KMS-11 (cell line): ENCODE measurements around the gene CD80.

ENCODE experiments used
- H2AFZ ChIP-seq: fragments of 200-600 bp; sonication (generic); 2 replicates; pipeline ENCODE4 v1.6.1; 2016; ENCODE audit warnings: antibody characterized with exemption, mixed run types, low read depth
- H3K27ac ChIP-seq: fragments of 200-600 bp; sonication (generic); 2 replicates; pipeline ENCODE4 v1.6.1; 2016; ENCODE audit warnings: mild to moderate bottlenecking, mixed run types
- H3K27me3 ChIP-seq: fragments of 200-600 bp; sonication (generic); 2 replicates; pipeline ENCODE4 v1.6.1; 2017; ENCODE audit warnings: mild to moderate bottlenecking, low read depth, mixed run types, moderate library complexity; ENCODE audit not compliant: insufficient read depth
- H3K36me3 ChIP-seq: fragments of 200-600 bp; sonication (generic); 2 replicates; pipeline ENCODE4 v1.6.1; 2017; ENCODE audit warnings: mild to moderate bottlenecking, mixed run types; ENCODE audit not compliant: insufficient read depth
- H3K4me1 ChIP-seq: fragments of 200-600 bp; sonication (generic); 2 replicates; pipeline ENCODE4 v1.6.1; 2016; ENCODE audit warnings: mild to moderate bottlenecking, low read depth, mixed run types; ENCODE audit not compliant: poor library complexity, severe bottlenecking
- H3K4me2 ChIP-seq: fragments of 200-600 bp; sonication (generic); 2 replicates; pipeline ENCODE4 v1.7.0; 2016; ENCODE audit warnings: mild to moderate bottlenecking, mixed run types
- H3K4me3 ChIP-seq: fragments of 200-600 bp; sonication (generic); IDR thresholded peaks from 2 replicates; pipeline ENCODE4 v1.6.1; 2017; ENCODE audit warnings: low read depth, low read length, mixed read lengths; ENCODE audit not compliant: insufficient read depth
- H3K79me2 ChIP-seq: fragments of 200-600 bp; sonication (generic); 2 replicates; pipeline ENCODE4 v1.6.1; 2016; ENCODE audit warnings: low read depth, mixed run types; ENCODE audit not compliant: insufficient read depth
- H3K9ac ChIP-seq: fragments of 200-600 bp; sonication (generic); 2 replicates; pipeline ENCODE4 v1.6.1; 2016; ENCODE audit warnings: mild to moderate bottlenecking, mixed run types
- H4K20me1 ChIP-seq: fragments of 200-600 bp; sonication (generic); 2 replicates; pipeline ENCODE4 v1.6.1; 2016; ENCODE audit warnings: mild to moderate bottlenecking, mixed run types; ENCODE audit not compliant: insufficient read depth
- TF ChIP-seq, protein P1 (sequence below): fragments of 200-600 bp; sonication (generic); conservative IDR thresholded peaks from 2 replicates; pipeline ENCODE4 v1.6.1; 2017; ENCODE audit warnings: low read depth, mild to moderate bottlenecking, antibody characterized with exemption, low read length, moderate library complexity, mixed read lengths

CD80 gene

GRCh38 chr3:119562307-119562961 lies 3.0 kb upstream of the CD80 start:
- no peaks in the 10 kb centered on the region for H3K27me3 ChIP-seq
- peak overlapping the region; percentile 31; the same call in 1 of the 2 replicates for H3K9ac ChIP-seq
- peak overlapping the region; percentile 49 for H2AFZ ChIP-seq
- TF ChIP-seq, protein P1, sequence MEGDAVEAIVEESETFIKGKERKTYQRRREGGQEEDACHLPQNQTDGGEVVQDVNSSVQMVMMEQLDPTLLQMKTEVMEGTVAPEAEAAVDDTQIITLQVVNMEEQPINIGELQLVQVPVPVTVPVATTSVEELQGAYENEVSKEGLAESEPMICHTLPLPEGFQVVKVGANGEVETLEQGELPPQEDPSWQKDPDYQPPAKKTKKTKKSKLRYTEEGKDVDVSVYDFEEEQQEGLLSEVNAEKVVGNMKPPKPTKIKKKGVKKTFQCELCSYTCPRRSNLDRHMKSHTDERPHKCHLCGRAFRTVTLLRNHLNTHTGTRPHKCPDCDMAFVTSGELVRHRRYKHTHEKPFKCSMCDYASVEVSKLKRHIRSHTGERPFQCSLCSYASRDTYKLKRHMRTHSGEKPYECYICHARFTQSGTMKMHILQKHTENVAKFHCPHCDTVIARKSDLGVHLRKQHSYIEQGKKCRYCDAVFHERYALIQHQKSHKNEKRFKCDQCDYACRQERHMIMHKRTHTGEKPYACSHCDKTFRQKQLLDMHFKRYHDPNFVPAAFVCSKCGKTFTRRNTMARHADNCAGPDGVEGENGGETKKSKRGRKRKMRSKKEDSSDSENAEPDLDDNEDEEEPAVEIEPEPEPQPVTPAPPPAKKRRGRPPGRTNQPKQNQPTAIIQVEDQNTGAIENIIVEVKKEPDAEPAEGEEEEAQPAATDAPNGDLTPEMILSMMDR, result no peak
- peaks cover 50% of the 10 kb centered on the region for H3K4me1 ChIP-seq
- peak overlapping the region; percentile 64 for H3K27ac ChIP-seq
- no peaks in the 10 kb centered on the region for H3K36me3 ChIP-seq
- peak overlapping the region; percentile 38 for H3K4me2 ChIP-seq
- H4K20me1 ChIP-seq, result no peaks in the 10 kb centered on the region
- H3K79me2 ChIP-seq, result no peaks in the 10 kb centered on the region
- no peak overlapping the region for H3K4me3 ChIP-seq

- Histone ChIP-seq H3K4me1 (peaks cover 31% of the 10 kb centered on the region), H2AFZ (peak overlapping the region; percentile 69; the same call in 1 of the 2 replicates), H3K4me3 (no peak overlapping the region), H4K20me1 (no peaks in the 10 kb centered on the region), H3K27ac (no peak overlapping the region), H3K27me3 (no peaks in the 10 kb centered on the region), H3K9ac (no peak overlapping the region), H3K79me2 (no peaks in the 10 kb centered on the region), H3K4me2 (no peak overlapping the region; the same call in 1 of the 2 replicates), H3K36me3 (no peaks in the 10 kb centered on the region)
- TF ChIP-seq, protein P1, result no peak
Observed at GRCh38 chr3:119560160-119560559, 746 bp upstream of the CD80 start.

DNA sequence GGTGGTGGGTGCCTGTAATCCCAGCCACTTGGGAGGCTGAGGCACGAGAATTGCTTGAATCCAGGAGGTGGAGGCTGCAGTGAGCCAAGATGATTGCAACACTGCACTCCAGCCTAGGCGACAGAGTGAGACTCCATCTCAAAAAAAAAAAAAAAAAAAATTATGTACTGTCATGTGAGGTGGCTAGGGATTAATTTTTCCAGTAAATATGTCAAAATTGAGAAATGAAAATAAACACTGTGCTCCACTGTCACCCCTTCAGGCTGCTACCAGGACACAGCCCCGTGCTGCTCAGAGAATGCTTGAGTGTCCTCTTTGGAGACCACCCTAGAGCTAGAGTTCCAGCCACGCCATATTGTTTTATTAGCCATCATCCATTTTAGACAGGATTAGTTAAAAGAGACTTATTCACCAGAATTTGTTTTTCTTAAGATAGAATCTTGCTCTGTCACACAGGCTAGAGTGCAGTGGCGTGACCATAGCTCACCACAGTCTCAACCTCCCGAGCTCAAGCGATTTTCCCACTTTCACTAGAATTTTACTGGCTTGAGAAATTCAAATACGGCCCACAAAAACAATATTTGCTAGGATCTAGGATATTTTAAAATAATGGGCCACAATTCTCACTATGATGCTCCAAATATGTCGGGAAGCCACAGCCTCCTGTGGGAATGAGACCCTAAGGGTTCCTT lies 642 bp downstream of the CD80 start:
- H3K36me3 ChIP-seq, result no peaks in the 10 kb centered on the region
- H3K4me2 ChIP-seq, result no peak overlapping the region; the same call in 1 of the 2 replicates
- no peak overlapping the region for H3K9ac ChIP-seq
- H3K27me3 ChIP-seq, result no peaks in the 10 kb centered on the region
- H3K79me2 ChIP-seq, result no peaks in the 10 kb centered on the region
- TF ChIP-seq, protein P1, result no peak
- no peak overlapping the region for H3K27ac ChIP-seq
- H4K20me1 ChIP-seq, result no peaks in the 10 kb centered on the region
- no peak overlapping the region for H3K4me3 ChIP-seq
- H3K4me1 ChIP-seq, result peaks cover 31% of the 10 kb centered on the region
- H2AFZ ChIP-seq, result no peak overlapping the region; the same call in 1 of the 2 replicates

- H3K4me3 ChIP-seq, result no peak overlapping the region
Observed at GRCh38 chr3:119557877-119558269, 1.5 kb downstream of the CD80 start.

More at GRCh38 chr3:119557877-119558269, 1.5 kb downstream of the CD80 start:
- TF ChIP-seq, protein P1, result no peak
- H3K4me2 ChIP-seq, result no peak overlapping the region
- no peak overlapping the region for H3K27ac ChIP-seq
- no peaks in the 10 kb centered on the region for H4K20me1 ChIP-seq
- no peaks in the 10 kb centered on the region for H3K36me3 ChIP-seq
- peaks cover 28% of the 10 kb centered on the region for H3K4me1 ChIP-seq
- no peaks in the 10 kb centered on the region for H3K27me3 ChIP-seq
- no peak overlapping the region for H2AFZ ChIP-seq
- no peak overlapping the region for H3K9ac ChIP-seq
- H3K79me2 ChIP-seq, result no peaks in the 10 kb centered on the region
